GM23248 (cell line): ENCODE results near the gene KCNH3.

Source experiments
- EZH2 ChIP-seq: fragments of 200-600 bp; sonication (generic); IDR thresholded peaks from 2 replicates; pipeline ENCODE4 v1.6.1; 2018; ENCODE audit warnings: antibody characterized with exemption, mild to moderate bottlenecking; ENCODE audit not compliant: insufficient read depth, poor library complexity, severe bottlenecking
- EZH2phosphoT487 ChIP-seq: fragments of 200-600 bp; sonication (generic); IDR thresholded peaks from 2 replicates; pipeline ENCODE4 v1.6.1; 2018; ENCODE audit warnings: antibody characterized with exemption, moderate library complexity, mild to moderate bottlenecking, low read depth; ENCODE audit not compliant: insufficient read depth

DNA sequence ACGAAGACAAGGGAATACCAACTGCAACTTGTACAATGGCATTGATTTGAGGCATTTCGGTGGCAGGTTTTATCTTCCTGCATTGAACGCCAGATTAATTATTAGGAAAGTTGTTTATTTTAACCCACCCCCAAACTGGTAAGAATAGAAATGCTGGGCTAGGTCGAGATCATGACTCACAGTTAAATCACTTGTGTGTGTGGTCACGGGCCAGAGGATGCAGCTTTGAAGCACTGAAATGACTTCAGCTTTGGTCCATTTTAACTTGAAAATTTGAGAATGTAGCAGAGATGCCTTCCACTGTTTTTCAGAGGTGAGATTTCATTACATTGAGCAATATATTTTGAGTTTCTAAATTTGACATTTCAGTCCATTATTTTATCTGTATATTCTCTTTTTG lies 23.6 kb upstream of the KCNH3 start:
- TF ChIP-seq EZH2 (no peak), EZH2phosphoT487 (no peak)
